Measurements from ENCODE around the gene ARHGAP15.

- TF ChIP-seq CTCF (IDR thresholded peaks at IDR 0.05; ENCODE audit: low read length) (no peak), EZH2 (IDR thresholded peaks at IDR 0.05; ENCODE audit: borderline replicate concordance, low read length) (no peak)
These were observed 307.7 kb downstream of the ARHGAP15 start for GRCh38 chr2:143436951-143437350.
